COLO668 (cell line): ENCODE data around the gene UBE3C.

Experiments used
- DNase-seq: peaks from one replicate; lab custom pipeline; 2025; ENCODE audit not compliant: unreplicated experiment; lab: John Stamatoyannopoulos, UW

Gene UBE3C

GRCh38 chr7:157318015-157318706 is 179.4 kb downstream of the UBE3C start:
- no peak for DNase-seq
